A549 (cell line): Measurements from ENCODE around the gene ACTN2. TPM values are rescaled to one million over a fixed set of nuclear protein-coding genes. Genes with fewer than 3 reads are reported as not detected.

Source experiments
- ATAC-seq, 2 experiments: fragments of 200-7000 bp in 1 of 2; fragments of >200 bp in 1 of 2; cut with Nextera tagmentation in 1 of 2; cut with Tn5 transposase in 1 of 2; 3 replicates each; pipeline versions ENCODE4 v1.8.0 to v1.9.1; 2018 to 2020; ENCODE audit warnings: mild to moderate bottlenecking in 1 of 2, moderate library complexity in 1 of 2
- CTCF ChIA-PET: fragments of 300-600 bp; sonication (Branson Sonifier 250); formaldehyde crosslinking; extraction: SDS; loops from one replicate; lab custom pipeline; 2021; ENCODE audit warnings: antibody characterized with exemption, inconsistent platforms; lab: Yijun Ruan, JAX
- POLR2A ChIA-PET: fragments of 350-600 bp; formaldehyde crosslinking; extraction: SDS; loops from one replicate; lab custom pipeline; 2021; ENCODE audit warnings: antibody characterized with exemption, inconsistent platforms; lab: Yijun Ruan, JAX
- DNase-seq, 2 experiments: peaks; one replicate each; pipeline versions ENCODE4 v3.0.0 to v3.0.0-alpha.2; 2011 to 2016; ENCODE audit warnings: low read depth in 1 of 2, low spot score in 1 of 2
- FAIRE-seq: peaks from 2 replicates; lab custom pipeline; 2011; peaks lifted over from hg19 to GRCh38; lab: Jason Lieb, UNC
- H3K27ac ChIP-seq, 2 experiments: fragments of >200 bp; sonication (Bioruptor Twin); formaldehyde crosslinking; 3 replicates each; pipeline ENCODE4 v1.5.1; 2016 to 2017
- H3K4me1 ChIP-seq: fragments of >200 bp; sonication (Bioruptor Twin); formaldehyde crosslinking; 3 replicates; pipeline ENCODE4 v1.6.1; 2016
- H3K4me2 ChIP-seq: fragments of >200 bp; sonication (Bioruptor Twin); formaldehyde crosslinking; 3 replicates; pipeline ENCODE4 v1.6.1; 2016
- H3K4me3 ChIP-seq: fragments of >200 bp; sonication (Bioruptor Twin); formaldehyde crosslinking; 3 replicates; pipeline ENCODE4 v1.5.1; 2016
- H3K9me3 ChIP-seq: fragments of >200 bp; sonication (Bioruptor Twin); formaldehyde crosslinking; 3 replicates; pipeline ENCODE4 v1.6.1; 2016
- CBX2 ChIP-seq: fragments of 200-600 bp; sonication (generic); IDR thresholded peaks from 2 replicates; pipeline ENCODE4 v1.6.1; 2016; ENCODE audit warnings: low read depth, mild to moderate bottlenecking, borderline replicate concordance
- CBX8 ChIP-seq: fragments of 200-600 bp; sonication (generic); IDR thresholded peaks from 2 replicates; pipeline ENCODE4 v1.6.1; 2016
- CEBPB ChIP-seq, 2 experiments: fragments of >200 bp in 1 of 2; sonication (Bioruptor Twin) in 1 of 2; formaldehyde crosslinking in 1 of 2; IDR thresholded peaks; 2 replicates each; pipeline ENCODE4 v1.6.1; 2012 to 2016
- EHF ChIP-seq: fragments of 250-450 bp; sonication (Bioruptor Pico); IDR thresholded peaks from 2 replicates; pipeline ENCODE4 v1.5.0; 2020; ENCODE audit warnings: mild to moderate bottlenecking
- FOXS1 ChIP-seq: fragments of 250-450 bp; sonication (Bioruptor Pico); IDR thresholded peaks from 2 replicates; pipeline ENCODE4 v1.5.0; 2020; ENCODE audit warnings: mild to moderate bottlenecking, moderate library complexity
- NFE2L2 ChIP-seq: fragments of 150-350 bp; conservative IDR thresholded peaks from 2 replicates; pipeline ENCODE4 v1.6.1; 2014; ENCODE audit warnings: low read length
- PHF8 ChIP-seq: fragments of 200-600 bp; sonication (generic); IDR thresholded peaks from 2 replicates; pipeline ENCODE4 v1.6.1; 2016; ENCODE audit warnings: low read depth, mild to moderate bottlenecking, antibody characterized with exemption, moderate library complexity, borderline replicate concordance
- RAD21 ChIP-seq, 2 experiments: fragments of >200 bp in 1 of 2; sonication (Bioruptor Twin) in 1 of 2; formaldehyde crosslinking in 1 of 2; IDR thresholded peaks in 1 of 2; conservative IDR thresholded peaks in 1 of 2; 2 replicates in 1 of 2; 3 replicates in 1 of 2; pipeline ENCODE4 v1.6.1; 2012 to 2018; ENCODE audit warnings: inconsistent platforms in 1 of 2
- RARB ChIP-seq: fragments of 250-450 bp; sonication (Bioruptor Pico); IDR thresholded peaks from 2 replicates; pipeline ENCODE4 v1.8.0; 2021; ENCODE audit warnings: mild to moderate bottlenecking, moderate library complexity
- RNF2 ChIP-seq: fragments of 200-600 bp; sonication (generic); IDR thresholded peaks from 2 replicates; pipeline ENCODE4 v1.6.1; 2016; ENCODE audit warnings: low read depth, mild to moderate bottlenecking, antibody characterized with exemption, moderate library complexity, borderline replicate concordance
- SMC3 ChIP-seq: fragments of >200 bp; sonication (Bioruptor Twin); formaldehyde crosslinking; IDR thresholded peaks from 3 replicates; pipeline ENCODE4 v1.6.1; 2018; ENCODE audit warnings: inconsistent platforms
- SREBF2 ChIP-seq: fragments of 450-650 bp; IDR thresholded peaks from 2 replicates; pipeline ENCODE4 v1.6.1; 2014; ENCODE audit warnings: mild to moderate bottlenecking, moderate library complexity
- TFCP2L1 ChIP-seq: fragments of 250-450 bp; sonication (Bioruptor Pico); IDR thresholded peaks from 2 replicates; pipeline ENCODE4 v1.5.0; 2021; ENCODE audit warnings: mild to moderate bottlenecking
- TP53 ChIP-seq: fragments of 250-450 bp; sonication (Bioruptor Pico); IDR thresholded peaks from 2 replicates; pipeline ENCODE4 v1.5.0; 2021; ENCODE audit warnings: mild to moderate bottlenecking, moderate library complexity
- ZC3H11A ChIP-seq: fragments of 450-650 bp; IDR thresholded peaks from 2 replicates; pipeline ENCODE4 v1.6.1; 2014; ENCODE audit warnings: antibody characterized with exemption, mild to moderate bottlenecking
- ZFP36 ChIP-seq: fragments of 450-650 bp; IDR thresholded peaks from 2 replicates; pipeline ENCODE4 v1.6.1; 2014; ENCODE audit warnings: borderline replicate concordance; ENCODE audit not compliant: partially characterized antibody
- WGBS: methylation state at CpG from one replicate; pipeline ENCODE4 v1.1.6; 2017; ENCODE audit errors: missing lambda C conversion rate; 5-methylcytosine and 5-hydroxymethylcytosine counted together
- polyA plus RNA-seq, 4 experiments: library from polyadenylated mRNA; depleted of rRNA in 3 of 4; stranded (reverse); fragments of >200 nt; fragmentation: RNase III in 1 of 4; extraction: RNeasy Plus Mini Kit Qiagen cat#74134 plus additional on column Dnase treatment in 1 of 4; gene quantifications; 2 replicates in 3 of 4; 3 replicates in 1 of 4; pipeline ENCODE4 v1.2.3, GENCODE V29; 2011 to 2017
- TF ChIP-seq, protein P1 (sequence below): IDR thresholded peaks from 2 replicates; pipeline ENCODE4 v1.6.1; 2012
- TF ChIP-seq, protein P2 (sequence below): fragments of >200 bp; sonication (Bioruptor Twin); formaldehyde crosslinking; IDR thresholded peaks from 2 replicates; pipeline ENCODE4 v1.6.1; 2016
- TF ChIP-seq, protein P3 (sequence below): fragments of 250-450 bp; sonication (Bioruptor Pico); IDR thresholded peaks from 2 replicates; pipeline ENCODE4 v1.5.0; 2020; ENCODE audit warnings: low read depth, mild to moderate bottlenecking, moderate library complexity
- TF ChIP-seq, protein P4 (sequence below): fragments of 200-600 bp; sonication (generic); IDR thresholded peaks from 2 replicates; pipeline ENCODE4 v1.6.1; 2016; ENCODE audit warnings: antibody characterized with exemption, mild to moderate bottlenecking, moderate library complexity
- TF ChIP-seq, protein P5 (sequence below): fragments of 250-450 bp; sonication (Bioruptor Pico); IDR thresholded peaks from 2 replicates; pipeline ENCODE4 v1.5.0; 2021; ENCODE audit warnings: mild to moderate bottlenecking, moderate library complexity, borderline replicate concordance

ACTN2 gene
- polyA plus RNA-seq, 2 of the 4 experiments (the other 2 are of a cell fraction), result not detected

DNA sequence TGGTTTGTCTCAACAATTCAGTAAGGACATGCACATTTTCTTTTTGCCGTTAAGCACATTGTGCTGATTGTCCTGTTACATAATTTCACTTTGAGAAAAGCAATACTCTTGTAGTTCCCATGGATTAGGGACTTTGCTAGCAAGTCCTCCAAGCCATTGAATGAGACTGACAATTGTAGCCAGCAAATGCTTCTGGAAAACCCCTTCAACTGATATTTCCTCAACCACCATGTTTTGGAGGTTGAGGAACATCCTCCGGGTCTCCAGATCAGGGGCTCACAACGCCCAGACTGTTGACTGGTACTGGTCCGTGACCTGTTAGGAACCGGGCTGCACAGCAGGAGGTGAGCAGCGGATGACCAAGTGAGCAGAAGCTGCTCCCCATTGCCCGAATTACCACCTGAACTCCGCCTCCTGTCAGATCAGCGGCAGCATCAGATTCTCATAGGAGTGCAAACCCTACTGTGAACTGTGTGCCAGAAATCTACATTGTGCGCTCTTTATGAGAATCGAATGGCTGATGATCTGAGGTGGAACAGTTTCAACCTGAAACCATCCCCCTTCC is 24.1 kb downstream of the ACTN2 start:
- H3K4me1 ChIP-seq, result no peaks in the 10 kb centered on the region
- TF ChIP-seq TFCP2L1 (no peak), TP53 (no peak)
- TF ChIP-seq, protein P1, sequence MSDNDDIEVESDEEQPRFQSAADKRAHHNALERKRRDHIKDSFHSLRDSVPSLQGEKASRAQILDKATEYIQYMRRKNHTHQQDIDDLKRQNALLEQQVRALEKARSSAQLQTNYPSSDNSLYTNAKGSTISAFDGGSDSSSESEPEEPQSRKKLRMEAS, result no peak
- TF ChIP-seq, all 56 proteins: peak for 0
- ChIA-PET POLR2A (no interaction called here), CTCF (no interaction called here)
- Histone ChIP-seq H3K4me3 (no peak overlapping the region), H3K4me2 (no peak overlapping the region), H3K27ac (no peak overlapping the region), H3K9me3 (no peaks in the 10 kb centered on the region)
- no peak for FAIRE-seq
- no peak for DNase-seq
- ATAC-seq, result no peak
- 37% methylated on average over 11 of the region's 11 CpGs for WGBS

DNA sequence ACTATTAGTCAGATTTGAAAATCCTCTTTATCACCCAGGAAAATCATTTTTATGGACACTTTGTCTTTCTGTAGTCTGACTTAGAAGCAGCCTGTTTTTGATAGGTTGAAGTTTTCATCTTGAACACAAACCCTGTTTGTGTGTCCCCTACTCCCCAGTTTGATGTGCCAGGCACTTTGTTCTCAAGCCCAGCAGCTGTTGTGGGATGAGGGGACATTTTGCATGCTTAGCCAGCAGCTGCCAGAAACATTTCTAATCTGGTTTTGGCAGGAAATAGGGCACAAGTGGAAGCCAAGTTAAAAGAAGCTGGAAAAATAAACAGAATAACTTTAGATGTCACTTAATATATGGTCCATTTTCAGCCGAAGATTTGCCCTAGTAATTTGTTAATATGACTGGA is 29.9 kb downstream of the ACTN2 start:
- 0% methylated on average over 1 of the region's 1 CpG for WGBS
- no peak overlapping the region for H3K4me2 ChIP-seq
- H3K9me3 ChIP-seq, result no peaks in the 10 kb centered on the region
- TF ChIP-seq, protein P2, sequence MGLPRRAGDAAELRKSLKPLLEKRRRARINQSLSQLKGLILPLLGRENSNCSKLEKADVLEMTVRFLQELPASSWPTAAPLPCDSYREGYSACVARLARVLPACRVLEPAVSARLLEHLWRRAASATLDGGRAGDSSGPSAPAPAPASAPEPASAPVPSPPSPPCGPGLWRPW, result no peak
- no peak for TF ChIP-seq PHF8
- TF ChIP-seq, protein P3, sequence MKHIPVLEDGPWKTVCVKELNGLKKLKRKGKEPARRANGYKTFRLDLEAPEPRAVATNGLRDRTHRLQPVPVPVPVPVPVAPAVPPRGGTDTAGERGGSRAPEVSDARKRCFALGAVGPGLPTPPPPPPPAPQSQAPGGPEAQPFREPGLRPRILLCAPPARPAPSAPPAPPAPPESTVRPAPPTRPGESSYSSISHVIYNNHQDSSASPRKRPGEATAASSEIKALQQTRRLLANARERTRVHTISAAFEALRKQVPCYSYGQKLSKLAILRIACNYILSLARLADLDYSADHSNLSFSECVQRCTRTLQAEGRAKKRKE (CRISPR knock-in tag), result no peak
- TF ChIP-seq FOXS1 (CRISPR knock-in tag), result no peak
- TF ChIP-seq, protein P4, sequence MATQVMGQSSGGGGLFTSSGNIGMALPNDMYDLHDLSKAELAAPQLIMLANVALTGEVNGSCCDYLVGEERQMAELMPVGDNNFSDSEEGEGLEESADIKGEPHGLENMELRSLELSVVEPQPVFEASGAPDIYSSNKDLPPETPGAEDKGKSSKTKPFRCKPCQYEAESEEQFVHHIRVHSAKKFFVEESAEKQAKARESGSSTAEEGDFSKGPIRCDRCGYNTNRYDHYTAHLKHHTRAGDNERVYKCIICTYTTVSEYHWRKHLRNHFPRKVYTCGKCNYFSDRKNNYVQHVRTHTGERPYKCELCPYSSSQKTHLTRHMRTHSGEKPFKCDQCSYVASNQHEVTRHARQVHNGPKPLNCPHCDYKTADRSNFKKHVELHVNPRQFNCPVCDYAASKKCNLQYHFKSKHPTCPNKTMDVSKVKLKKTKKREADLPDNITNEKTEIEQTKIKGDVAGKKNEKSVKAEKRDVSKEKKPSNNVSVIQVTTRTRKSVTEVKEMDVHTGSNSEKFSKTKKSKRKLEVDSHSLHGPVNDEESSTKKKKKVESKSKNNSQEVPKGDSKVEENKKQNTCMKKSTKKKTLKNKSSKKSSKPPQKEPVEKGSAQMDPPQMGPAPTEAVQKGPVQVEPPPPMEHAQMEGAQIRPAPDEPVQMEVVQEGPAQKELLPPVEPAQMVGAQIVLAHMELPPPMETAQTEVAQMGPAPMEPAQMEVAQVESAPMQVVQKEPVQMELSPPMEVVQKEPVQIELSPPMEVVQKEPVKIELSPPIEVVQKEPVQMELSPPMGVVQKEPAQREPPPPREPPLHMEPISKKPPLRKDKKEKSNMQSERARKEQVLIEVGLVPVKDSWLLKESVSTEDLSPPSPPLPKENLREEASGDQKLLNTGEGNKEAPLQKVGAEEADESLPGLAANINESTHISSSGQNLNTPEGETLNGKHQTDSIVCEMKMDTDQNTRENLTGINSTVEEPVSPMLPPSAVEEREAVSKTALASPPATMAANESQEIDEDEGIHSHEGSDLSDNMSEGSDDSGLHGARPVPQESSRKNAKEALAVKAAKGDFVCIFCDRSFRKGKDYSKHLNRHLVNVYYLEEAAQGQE, result no peak
- TF ChIP-seq SMC3, result no peak
- no peak for TF ChIP-seq EHF (CRISPR knock-in tag)
- TF ChIP-seq CBX2, result no peak
- no peak for TF ChIP-seq SREBF2
- no peak for TF ChIP-seq TFCP2L1
- TF ChIP-seq RARB (CRISPR knock-in tag), result no peak
- TF ChIP-seq, all 56 proteins: peak for 0
- no peak overlapping the region for H3K27ac ChIP-seq
- ATAC-seq, result no peak
- H3K4me1 ChIP-seq, result no peaks in the 10 kb centered on the region
- H3K4me3 ChIP-seq, result no peak overlapping the region
- CTCF ChIA-PET, result no interaction called here
- FAIRE-seq, result no peak
- DNase-seq, result no peak
- POLR2A ChIA-PET, result no interaction called here

DNA sequence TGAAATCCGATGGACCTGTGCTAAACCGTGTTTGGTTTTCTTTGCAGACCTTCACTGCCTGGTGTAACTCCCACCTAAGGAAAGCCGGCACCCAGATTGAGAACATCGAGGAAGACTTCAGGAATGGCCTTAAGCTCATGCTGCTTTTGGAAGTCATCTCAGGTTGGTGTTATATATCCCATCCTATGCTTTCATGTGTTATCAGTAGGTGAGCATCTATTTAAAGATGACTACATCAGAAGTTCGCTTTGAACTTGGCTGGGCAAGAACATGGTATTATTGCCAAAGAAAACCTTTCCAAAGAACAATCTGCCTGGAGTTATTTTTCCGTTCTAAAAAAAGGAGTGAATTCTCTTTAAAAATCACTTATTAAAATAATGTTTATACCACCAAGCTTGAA is 31.5 kb downstream of the ACTN2 start:
- FAIRE-seq, result no peak
- TF ChIP-seq, protein P4, result no peak
- TF ChIP-seq TP53, result no peak
- TF ChIP-seq ZC3H11A, result no peak
- no peak for TF ChIP-seq ZFP36
- TF ChIP-seq RNF2, result no peak
- TF ChIP-seq, protein P5, sequence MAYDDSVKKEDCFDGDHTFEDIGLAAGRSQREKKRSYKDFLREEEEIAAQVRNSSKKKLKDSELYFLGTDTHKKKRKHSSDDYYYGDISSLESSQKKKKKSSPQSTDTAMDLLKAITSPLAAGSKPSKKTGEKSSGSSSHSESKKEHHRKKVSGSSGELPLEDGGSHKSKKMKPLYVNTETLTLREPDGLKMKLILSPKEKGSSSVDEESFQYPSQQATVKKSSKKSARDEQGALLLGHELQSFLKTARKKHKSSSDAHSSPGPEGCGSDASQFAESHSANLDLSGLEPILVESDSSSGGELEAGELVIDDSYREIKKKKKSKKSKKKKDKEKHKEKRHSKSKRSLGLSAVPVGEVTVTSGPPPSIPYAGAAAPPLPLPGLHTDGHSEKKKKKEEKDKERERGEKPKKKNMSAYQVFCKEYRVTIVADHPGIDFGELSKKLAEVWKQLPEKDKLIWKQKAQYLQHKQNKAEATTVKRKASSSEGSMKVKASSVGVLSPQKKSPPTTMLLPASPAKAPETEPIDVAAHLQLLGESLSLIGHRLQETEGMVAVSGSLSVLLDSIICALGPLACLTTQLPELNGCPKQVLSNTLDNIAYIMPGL (CRISPR knock-in tag), result no peak
- no peak for TF ChIP-seq CEBPB (IDR thresholded peaks at IDR 0.05)
- no peak for TF ChIP-seq NFE2L2
- TF ChIP-seq CBX8, result no peak
- TF ChIP-seq RAD21 (conservative IDR thresholded peaks at IDR 0.05 in 1 of 2, IDR thresholded peaks at IDR 0.05 in 1 of 2), result no peak
- TF ChIP-seq, protein P3 (CRISPR knock-in tag), result no peak

More for the DNA sequence above, 31.5 kb downstream of the ACTN2 start:
- H3K27ac ChIP-seq, result no peak overlapping the region
- CTCF ChIA-PET, result interaction anchor here (0.6 kb wide), 1 partner anchor 22 kb away, joined by 3 read pairs; no protein-coding TSS in a partner anchor
- ATAC-seq (no peak), DNase-seq (no peak)
- POLR2A ChIA-PET, result no interaction called here
- no peak overlapping the region for H3K4me2 ChIP-seq
- H3K4me3 ChIP-seq, result no peak overlapping the region
- H3K9me3 ChIP-seq, result no peaks in the 10 kb centered on the region
- 19% methylated on average over 6 of the region's 6 CpGs for WGBS
- no peaks in the 10 kb centered on the region for H3K4me1 ChIP-seq
